ENCODE results near the gene TEKT5.
"Not testable (repeated sequence)": the region's sequence is repeated elsewhere in the genome, so short reads cannot be mapped to it uniquely, and the experiment has no call there.

Gene TEKT5

DNA sequence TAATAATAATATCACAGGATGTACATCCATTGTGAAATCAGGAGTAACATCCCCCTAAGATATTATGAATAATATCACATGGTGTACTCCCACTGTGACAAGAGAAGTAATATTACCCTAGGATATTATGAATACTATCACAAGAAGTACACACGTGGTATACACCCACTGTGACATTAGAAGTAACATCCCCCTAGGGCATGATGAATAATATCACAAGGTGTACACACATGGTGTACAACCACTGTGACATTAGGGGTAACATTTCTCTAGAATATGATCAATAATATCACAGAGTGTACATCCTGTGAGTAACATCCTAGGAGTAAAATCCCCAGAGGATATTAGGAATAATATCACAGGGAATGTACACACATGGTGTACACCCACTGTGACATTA lies 5.0 kb upstream of the TEKT5 start:
- Mint-ChIP-seq H3K36me3 (no peaks in the 10 kb centered on the region), H3K4me1 (no peaks in the 10 kb centered on the region), H3K9me3 (no peaks in the 10 kb centered on the region), H3K27ac (no peak overlapping the region), H3K4me3 (no peak overlapping the region)
- peak; percentile 50 for ATAC-seq
- no peak for DNase-seq (ENCODE audit: low spot score in 2 of 2)

DNA sequence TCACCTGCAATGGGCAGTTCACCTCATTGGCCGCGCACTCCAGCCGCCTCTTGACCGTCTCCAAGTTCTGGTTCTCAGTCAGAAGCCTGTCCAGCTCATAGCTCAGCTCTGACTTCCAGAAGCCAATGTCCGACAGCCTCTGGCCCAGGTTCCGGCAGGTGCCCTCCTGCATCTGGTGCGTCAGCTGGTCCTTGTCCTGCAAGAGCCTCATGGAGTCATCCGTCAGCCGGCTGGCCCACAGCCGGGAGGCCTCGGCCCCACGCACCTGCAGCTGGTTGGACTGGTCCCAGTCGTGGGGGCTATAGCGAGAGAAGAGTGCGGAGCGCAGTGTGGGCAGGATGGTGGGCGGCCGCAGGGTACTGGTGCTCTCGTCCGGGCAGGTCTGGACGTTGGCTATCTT lies 424 bp downstream of the TEKT5 start:
- DNase-seq (ENCODE audit: low spot score in 2 of 2) (no peak), ATAC-seq (no peak)
- no peak overlapping the region for H3K4me3 Mint-ChIP-seq
- H3K36me3 Mint-ChIP-seq, result no peaks in the 10 kb centered on the region
- no peaks in the 10 kb centered on the region for H3K9me3 Mint-ChIP-seq
- no peak overlapping the region for H3K27ac Mint-ChIP-seq
- no peaks in the 10 kb centered on the region for H3K4me1 Mint-ChIP-seq

DNA sequence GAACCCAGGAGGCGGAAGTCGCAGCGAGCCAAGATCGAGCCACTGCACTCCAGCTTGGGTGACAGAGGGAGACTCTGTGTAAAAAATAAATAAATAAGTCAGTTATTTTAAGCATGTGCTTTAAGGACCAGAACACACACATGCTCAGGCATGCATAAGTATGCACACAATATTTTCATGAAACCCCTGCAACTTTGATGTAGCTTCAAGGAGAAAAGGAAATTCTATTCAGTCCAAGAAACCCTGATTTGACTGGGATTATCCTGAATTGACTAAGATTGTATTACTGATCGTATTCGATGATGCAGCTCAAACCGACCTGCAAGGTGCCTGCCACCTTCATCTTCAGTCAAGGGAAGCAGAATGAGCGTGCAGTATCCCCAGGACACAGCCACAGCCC lies 841 bp downstream of the TEKT5 start:
- H3K4me1 Mint-ChIP-seq, result no peaks in the 10 kb centered on the region
- H3K9me3 Mint-ChIP-seq, result no peaks in the 10 kb centered on the region
- no peaks in the 10 kb centered on the region for H3K36me3 Mint-ChIP-seq
- peak; percentile 40 for ATAC-seq
- no peak overlapping the region for H3K27ac Mint-ChIP-seq
- no peak overlapping the region for H3K4me3 Mint-ChIP-seq
- no peak for DNase-seq (ENCODE audit: low spot score in 2 of 2)

DNA sequence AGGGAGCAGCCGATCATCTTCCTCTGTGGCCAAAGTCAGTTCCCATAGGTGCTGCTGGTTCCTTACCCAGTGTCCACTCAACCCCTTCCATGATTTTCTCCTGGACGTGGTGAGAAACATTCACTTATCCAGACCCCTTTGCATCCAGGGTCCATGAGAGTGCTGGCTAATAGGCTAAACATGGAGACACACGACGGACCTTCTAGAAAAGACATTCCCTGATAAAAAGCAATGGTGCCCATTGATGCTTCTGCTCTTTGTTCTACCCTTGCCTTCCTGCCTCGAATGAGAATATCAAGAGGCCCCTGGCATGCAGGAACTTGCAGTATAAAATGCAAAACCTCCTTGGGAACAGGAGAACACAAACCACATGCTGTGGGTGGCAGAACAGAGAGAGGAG lies 2.3 kb downstream of the TEKT5 start:
- no peaks in the 10 kb centered on the region for H3K36me3 Mint-ChIP-seq
- no peak overlapping the region for H3K4me3 Mint-ChIP-seq
- no peak overlapping the region for H3K27ac Mint-ChIP-seq
- DNase-seq (ENCODE audit: low spot score in 2 of 2) (no peak), ATAC-seq (no peak)
- H3K4me1 Mint-ChIP-seq, result no peaks in the 10 kb centered on the region
- no peaks in the 10 kb centered on the region for H3K9me3 Mint-ChIP-seq

GRCh38 chr16:10688726-10689125 lies 6.0 kb downstream of the TEKT5 start:
- Mint-ChIP-seq H3K9me3 (no peaks in the 10 kb centered on the region), H3K27ac (no peak overlapping the region), H3K4me3 (no peak overlapping the region), H3K36me3 (no peaks in the 10 kb centered on the region), H3K4me1 (no peaks in the 10 kb centered on the region)
- DNase-seq (ENCODE audit: low spot score in 2 of 2), result no peak
- ATAC-seq, result no peak

DNA sequence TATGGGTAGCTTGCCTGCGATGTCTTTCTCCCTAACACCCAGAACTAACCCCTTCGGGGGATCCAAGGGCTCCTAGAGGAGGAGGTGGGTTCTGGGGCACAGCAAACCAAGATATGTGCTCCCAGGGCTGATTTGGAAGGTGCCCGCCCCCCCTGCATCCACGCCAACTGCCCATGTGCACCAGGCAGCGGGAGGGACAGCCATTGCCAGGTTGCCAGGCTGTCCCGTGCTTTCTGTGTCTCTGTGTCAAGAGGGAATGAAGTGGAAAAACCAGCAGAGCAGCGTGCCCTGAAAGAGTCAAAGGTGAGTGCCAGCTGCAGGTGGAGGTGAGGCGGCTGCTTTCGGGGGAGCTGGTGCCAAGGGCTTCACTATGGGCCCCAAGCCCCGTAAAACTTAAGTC lies 6.4 kb downstream of the TEKT5 start:
- Mint-ChIP-seq H3K4me1 (no peaks in the 10 kb centered on the region), H3K9me3 (no peaks in the 10 kb centered on the region), H3K27ac (no peak overlapping the region), H3K36me3 (no peaks in the 10 kb centered on the region), H3K4me3 (no peak overlapping the region)
- ATAC-seq (no peak), DNase-seq (ENCODE audit: low spot score in 2 of 2) (no peak)

DNA sequence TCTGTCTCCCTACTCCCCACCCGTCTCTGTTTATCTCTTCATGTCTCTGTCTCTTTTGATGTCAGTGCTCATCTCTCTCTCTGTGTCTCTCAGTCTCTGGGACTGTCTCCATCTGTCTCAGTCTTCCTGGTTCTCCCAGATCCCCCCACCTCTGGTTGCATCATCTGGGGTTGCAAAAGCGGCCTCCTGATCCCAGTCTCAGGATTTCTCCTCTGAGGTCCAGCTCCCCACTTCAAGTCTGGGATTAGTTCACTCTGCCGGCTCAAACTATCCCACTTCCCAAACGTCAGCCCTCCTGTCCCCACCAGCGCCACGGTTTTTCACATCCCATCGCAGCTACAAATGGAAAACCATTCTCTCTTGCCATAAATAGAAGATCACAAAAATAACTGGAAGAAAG lies 9.0 kb downstream of the TEKT5 start:
- ATAC-seq, result no peak
- Mint-ChIP-seq H3K4me1 (no peaks in the 10 kb centered on the region), H3K4me3 (no peak overlapping the region), H3K36me3 (no peaks in the 10 kb centered on the region), H3K9me3 (no peaks in the 10 kb centered on the region), H3K27ac (no peak overlapping the region)
- DNase-seq (ENCODE audit: low spot score in 2 of 2), result no peak

- DNase-seq (ENCODE audit: low spot score in 2 of 2), result no peak
Measured at GRCh38 chr16:10684511-10685151, 10.1 kb downstream of the TEKT5 start.

GRCh38 chr16:10683170-10683569 lies 11.6 kb downstream of the TEKT5 start:
- H3K4me1 Mint-ChIP-seq, result no peaks in the 10 kb centered on the region
- ATAC-seq (no peak), DNase-seq (ENCODE audit: low spot score in 2 of 2) (no peak)
- no peak overlapping the region for H3K4me3 Mint-ChIP-seq
- H3K36me3 Mint-ChIP-seq, result no peaks in the 10 kb centered on the region
- no peak overlapping the region for H3K27ac Mint-ChIP-seq
- H3K9me3 Mint-ChIP-seq, result no peaks in the 10 kb centered on the region

More at GRCh38 chr16:10684511-10685151, 10.1 kb downstream of the TEKT5 start:
- Mint-ChIP-seq H3K4me1 (no peaks in the 10 kb centered on the region), H3K4me3 (no peak overlapping the region), H3K27ac (no peak overlapping the region), H3K36me3 (no peaks in the 10 kb centered on the region), H3K9me3 (no peaks in the 10 kb centered on the region)
- no peak for ATAC-seq

GRCh38 chr16:10682604-10683003 lies 12.1 kb downstream of the TEKT5 start:
- ATAC-seq, result no peak
- DNase-seq (ENCODE audit: low spot score in 2 of 2), result no peak
- Mint-ChIP-seq H3K27ac (no peak overlapping the region), H3K4me1 (no peaks in the 10 kb centered on the region), H3K4me3 (no peak overlapping the region), H3K36me3 (no peaks in the 10 kb centered on the region), H3K9me3 (no peaks in the 10 kb centered on the region)

DNA sequence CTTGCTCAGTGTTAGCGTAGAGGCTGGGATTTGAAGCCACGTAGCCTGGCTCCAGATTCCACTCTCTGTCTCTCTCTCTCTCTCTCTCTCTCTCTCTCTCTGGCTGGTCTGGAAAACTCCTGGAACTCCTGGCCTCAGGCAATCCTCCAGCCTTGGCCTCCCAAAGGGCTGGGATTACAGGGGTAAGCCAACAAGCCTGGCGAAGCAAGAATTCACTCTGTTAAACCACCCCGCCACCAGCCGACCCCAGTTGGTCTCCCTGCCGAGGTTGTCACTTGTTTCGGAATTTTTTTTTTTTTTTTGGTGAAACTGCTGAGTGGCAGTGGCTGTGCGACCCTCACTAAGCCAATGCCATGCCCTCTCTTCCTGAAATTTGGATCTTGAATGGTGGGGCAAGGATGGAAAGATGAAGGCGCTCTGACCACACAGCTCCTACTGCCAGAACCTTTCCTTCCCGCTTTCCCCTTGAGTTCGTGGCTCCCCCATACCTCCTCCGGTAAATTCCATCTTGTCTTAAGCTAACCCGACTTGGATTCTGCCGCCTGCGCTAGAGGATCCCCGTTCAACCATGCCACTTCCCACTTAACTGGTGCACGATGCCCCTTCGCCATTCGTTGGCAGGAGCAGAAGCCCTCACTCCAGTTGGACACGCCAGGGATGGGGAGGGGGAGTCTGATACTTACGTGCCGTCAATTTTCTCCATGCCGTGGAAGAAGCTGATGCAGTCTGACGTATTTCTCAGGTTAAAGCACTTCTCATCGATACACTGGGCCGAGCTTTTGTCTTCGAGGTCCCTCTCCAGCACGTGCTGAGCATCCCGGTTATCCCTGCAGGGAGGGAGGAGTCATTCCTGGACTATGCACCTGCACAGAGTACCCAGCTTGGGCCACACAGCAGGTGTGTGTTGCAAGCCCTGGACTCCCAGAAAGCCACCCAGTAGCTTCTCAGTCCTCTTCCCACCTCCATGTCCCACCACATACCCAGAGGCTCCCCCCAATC lies 13.1 kb downstream of the TEKT5 start:
- no peak for ATAC-seq
- H3K36me3 Mint-ChIP-seq, result no peaks in the 10 kb centered on the region
- no peaks in the 10 kb centered on the region for H3K4me1 Mint-ChIP-seq

GRCh38 chr16:10679921-10680320 lies 14.8 kb downstream of the TEKT5 start:
- Mint-ChIP-seq H3K9me3 (no peaks in the 10 kb centered on the region), H3K36me3 (no peaks in the 10 kb centered on the region), H3K4me1 (no peaks in the 10 kb centered on the region), H3K4me3 (no peak overlapping the region), H3K27ac (no peak overlapping the region)
- ATAC-seq (no peak), DNase-seq (ENCODE audit: low spot score in 2 of 2) (no peak)

More for the DNA sequence above, 13.1 kb downstream of the TEKT5 start:
- DNase-seq (ENCODE audit: low spot score in 2 of 2), result no peak
- Mint-ChIP-seq H3K4me3 (no peak overlapping the region), H3K27ac (no peak overlapping the region), H3K9me3 (no peaks in the 10 kb centered on the region)

DNA sequence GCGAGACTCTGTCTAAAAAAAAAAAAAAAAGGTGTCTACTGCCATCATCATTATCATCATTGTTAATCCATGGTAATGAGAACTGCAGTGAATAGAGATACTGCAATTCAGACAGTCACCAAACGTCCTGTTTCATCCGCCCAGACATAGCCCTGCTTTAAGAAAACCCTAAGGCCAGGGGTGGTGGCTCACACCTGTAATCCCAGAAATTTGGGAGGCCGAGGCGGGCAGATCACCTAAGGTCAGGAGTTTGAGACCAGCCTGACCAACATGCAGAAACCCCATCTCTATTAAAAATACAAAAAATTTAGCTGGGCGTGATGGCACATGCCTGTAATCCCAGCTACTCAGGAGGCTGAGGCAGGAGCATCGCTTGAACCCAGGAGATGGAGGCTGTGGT lies 15.3 kb downstream of the TEKT5 start:
- H3K9me3 Mint-ChIP-seq; H3K4me3 Mint-ChIP-seq; H3K4me1 Mint-ChIP-seq; H3K36me3 Mint-ChIP-seq; ATAC-seq; DNase-seq (ENCODE audit: low spot score in 2 of 2); H3K27ac Mint-ChIP-seq: not testable (repeated sequence)

- no peak for DNase-seq (ENCODE audit: low spot score in 2 of 2)
- H3K4me3 Mint-ChIP-seq, result no peak overlapping the region
- no peak for ATAC-seq
- no peak overlapping the region for H3K27ac Mint-ChIP-seq
- no peaks in the 10 kb centered on the region for H3K36me3 Mint-ChIP-seq
- H3K4me1 Mint-ChIP-seq, result no peaks in the 10 kb centered on the region
- no peaks in the 10 kb centered on the region for H3K9me3 Mint-ChIP-seq
Measured at GRCh38 chr16:10678655-10679054, 16.1 kb downstream of the TEKT5 start.

- DNase-seq (ENCODE audit: low spot score in 2 of 2) (no peak), ATAC-seq (no peak)
- no peak overlapping the region for H3K4me3 Mint-ChIP-seq
- H3K36me3 Mint-ChIP-seq, result no peaks in the 10 kb centered on the region
- H3K27ac Mint-ChIP-seq, result no peak overlapping the region
- no peaks in the 10 kb centered on the region for H3K4me1 Mint-ChIP-seq
- H3K9me3 Mint-ChIP-seq, result no peaks in the 10 kb centered on the region
Measured at GRCh38 chr16:10676284-10676683, 18.4 kb downstream of the TEKT5 start.

DNA sequence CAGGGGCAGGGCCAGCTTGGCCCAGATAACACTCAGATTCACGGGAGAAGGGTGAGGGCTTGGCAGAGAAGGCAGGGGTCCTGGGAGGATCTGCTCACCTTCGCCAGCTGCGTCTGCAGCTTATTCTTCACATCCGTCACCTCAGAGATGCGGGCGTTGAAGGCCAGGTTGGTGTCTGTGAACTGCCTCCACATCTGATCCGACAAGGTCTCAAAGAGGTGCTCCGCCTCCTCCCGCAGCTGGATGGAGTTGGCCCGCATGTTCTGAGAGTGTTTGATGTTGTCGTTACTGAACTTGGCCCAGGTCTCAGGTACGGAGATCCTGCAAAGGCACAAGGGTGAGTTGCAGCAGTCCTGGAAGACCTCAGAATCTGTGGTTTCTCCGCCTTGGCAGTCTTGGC lies 18.9 kb downstream of the TEKT5 start:
- ATAC-seq, result no peak
- Mint-ChIP-seq H3K36me3 (no peaks in the 10 kb centered on the region), H3K4me1 (no peaks in the 10 kb centered on the region), H3K4me3 (no peak overlapping the region), H3K27ac (no peak overlapping the region), H3K9me3 (no peaks in the 10 kb centered on the region)
- no peak for DNase-seq (ENCODE audit: low spot score in 2 of 2)

Data from stimulated activated effector memory CD8-positive, alpha-beta T cell treated with anti-CD3 and anti-CD28 coated beads, Interleukin-12 subunit alpha, Interleukin-12 subunit beta, amount 100 ng/mL, for 72 hours (primary cell).